ENCODE data around the gene ALOX12B. TPM values are rescaled to one million over a fixed set of nuclear protein-coding genes. Genes with fewer than 3 reads are reported as not detected.
"Not testable (repeated sequence)": the region's sequence is repeated elsewhere in the genome, so short reads cannot be mapped to it uniquely, and the experiment has no call there.

Gene ALOX12B
- total RNA-seq, 4 donors from 2014 or later = not detected

- WGBS, 2 donors (ENCODE audit: low coverage in 1 of 2) = 80 to 83% methylated on average over 1 to 3 of the region's 3 CpGs
- DNase-seq = no peak
- Histone ChIP-seq H3K4me3 (no peak overlapping the region), H3K36me3 (no peaks in the 10 kb centered on the region), H3K27ac (no peak overlapping the region), H3K9me3 (no peaks in the 10 kb centered on the region), H3K4me1 (peaks cover 0 to 18% (median 16%) of the 10 kb centered on the region in 4 donors), H3K27me3 (peaks cover 55% of the 10 kb centered on the region)
- in situ Hi-C loops (cut with MboI; ENCODE audit: low pct_ligation_motif_present in 1 of 4, low pct_unique_long_range_greater_than_20kb in 1 of 4, low sequenced_read_pairs in 3 of 4) (loop anchor here in 2 of 4 donors (25.0 kb wide), 1 partner anchor 230 kb away; the partner anchor contains the start of gene ARHGEF15 (in 2 of the 2)), intact Hi-C loops (cut with DNase I; ENCODE audit: low total_unique reads) (no loop called here)
- no peak for TF ChIP-seq CTCF (IDR thresholded peaks at IDR 0.05)
- no peak for TF ChIP-seq POLR2AphosphoS5 (IDR thresholded peaks at IDR 0.05)
- no peak for TF ChIP-seq EP300 (IDR thresholded peaks at IDR 0.05; ENCODE audit: low read depth)
- TF ChIP-seq POLR2A (IDR thresholded peaks at IDR 0.05) = no peak
Measured at GRCh38 chr17:8081876-8082275, 5.6 kb downstream of the ALOX12B start.

- Histone ChIP-seq H3K9me3 (no peaks in the 10 kb centered on the region), H3K4me1 (peaks cover 0 to 18% (median 16%) of the 10 kb centered on the region in 4 donors), H3K27ac (no peak overlapping the region), H3K4me3 (no peak overlapping the region), H3K27me3 (peaks cover 63% of the 10 kb centered on the region), H3K36me3 (no peaks in the 10 kb centered on the region)
- 53% methylated on average over 17 of the region's 17 CpGs; no CpG with 5 or more reads in 1 of the 2 donors for WGBS, 2 donors (ENCODE audit: low coverage in 1 of 2)
- TF ChIP-seq POLR2A (IDR thresholded peaks at IDR 0.05) (no peak), EP300 (IDR thresholded peaks at IDR 0.05; ENCODE audit: low read depth) (no peak), POLR2AphosphoS5 (IDR thresholded peaks at IDR 0.05) (no peak), CTCF (IDR thresholded peaks at IDR 0.05) (no peak)
- intact Hi-C loops (cut with DNase I; ENCODE audit: low total_unique reads) (no loop called here), in situ Hi-C loops (cut with MboI; ENCODE audit: low pct_ligation_motif_present in 1 of 4, low pct_unique_long_range_greater_than_20kb in 1 of 4, low sequenced_read_pairs in 3 of 4) (loop anchor here in 2 of 4 donors (25.0 kb wide), 1 partner anchor 231 kb away; the partner anchor contains the start of gene ARHGEF15 (in 2 of the 2))
- DNase-seq = no peak
Measured at GRCh38 chr17:8080799-8081219, 6.7 kb downstream of the ALOX12B start.

GRCh38 chr17:8080208-8080798 lies 7.2 kb downstream of the ALOX12B start:
- TF ChIP-seq EP300 (IDR thresholded peaks at IDR 0.05; ENCODE audit: low read depth) (no peak), CTCF (IDR thresholded peaks at IDR 0.05) (peak in 4 of 5 experiments; percentile 9 to 30 (median 20))
- H3K4me1 ChIP-seq = peaks cover 0 to 18% (median 16%) of the 10 kb centered on the region in 4 donors
- H3K9me3 ChIP-seq = no peaks in the 10 kb centered on the region
- no peak for DNase-seq
- intact Hi-C loops (cut with DNase I; ENCODE audit: low total_unique reads) = no loop called here
- 30 to 60% methylated on average over 3 to 25 of the region's 25 CpGs for WGBS, 2 donors (ENCODE audit: low coverage in 1 of 2)
- H3K27me3 ChIP-seq = peaks cover 68% of the 10 kb centered on the region
- peak overlapping the region in 2 of 4 donors; percentile 40 to 50 for H3K4me3 ChIP-seq
- in situ Hi-C loops (cut with MboI; ENCODE audit: low pct_ligation_motif_present in 1 of 4, low pct_unique_long_range_greater_than_20kb in 1 of 4, low sequenced_read_pairs in 3 of 4) = loop anchor here in 2 of 4 donors (25.0 kb wide), 1 partner anchor 232 kb away; the partner anchor contains the start of gene ARHGEF15 (in 2 of the 2)
- no peak overlapping the region for H3K27ac ChIP-seq
- H3K36me3 ChIP-seq = no peaks in the 10 kb centered on the region

- Histone ChIP-seq H3K27ac (peak overlapping the region in 3 of 4 donors; percentile 34 to 70 (median 40)), H3K4me1 (peaks cover 0 to 18% (median 16%) of the 10 kb centered on the region in 4 donors), H3K27me3 (peaks cover 76% of the 10 kb centered on the region), H3K4me3 (peak overlapping the region; percentile 6 to 50 (median 27)), H3K9me3 (no peaks in the 10 kb centered on the region), H3K36me3 (no peaks in the 10 kb centered on the region)
- WGBS, 2 donors (ENCODE audit: low coverage in 1 of 2) = 1% methylated on average over 73 of the region's 87 CpGs; no CpG with 5 or more reads in 1 of the 2 donors
- TF ChIP-seq CTCF (IDR thresholded peaks at IDR 0.05) (peak; percentile 79 to 96 (median 94)), EP300 (IDR thresholded peaks at IDR 0.05; ENCODE audit: low read depth) (no peak)
- in situ Hi-C loops (cut with MboI; ENCODE audit: low pct_ligation_motif_present in 1 of 4, low pct_unique_long_range_greater_than_20kb in 1 of 4, low sequenced_read_pairs in 3 of 4) = loop anchor here in 2 of 4 donors (25.0 kb wide), 1 partner anchor 233 kb away; the partner anchor contains the start of gene ARHGEF15 (in 2 of the 2)
- intact Hi-C loops (cut with DNase I; ENCODE audit: low total_unique reads) = no loop called here
- peak; percentile 76 for DNase-seq
Measured at GRCh38 chr17:8079291-8080207, 8.0 kb downstream of the ALOX12B start.

- intact Hi-C loops (cut with DNase I; ENCODE audit: low total_unique reads); H3K27ac ChIP-seq; H3K36me3 ChIP-seq; H3K4me3 ChIP-seq; H3K9me3 ChIP-seq; DNase-seq: not testable (repeated sequence)
- WGBS, 2 donors (ENCODE audit: low coverage in 1 of 2) = 67 to 82% methylated on average over 2 to 5 of the region's 5 CpGs
- peaks cover 81% of the 10 kb centered on the region for H3K27me3 ChIP-seq
- peaks cover 3 to 29% (median 26%) of the 10 kb centered on the region in 4 donors for H3K4me1 ChIP-seq
- in situ Hi-C loops (cut with MboI; ENCODE audit: low pct_ligation_motif_present in 1 of 4, low pct_unique_long_range_greater_than_20kb in 1 of 4, low sequenced_read_pairs in 3 of 4) = loop anchor here in 2 of 4 donors (25.0 kb wide), 1 partner anchor 234 kb away; the partner anchor contains the start of gene ARHGEF15 (in 2 of the 2)
Measured at GRCh38 chr17:8077939-8078338, 9.6 kb downstream of the ALOX12B start.

Data from transverse colon (tissue), 4 donors.